ENCODE measurements around the gene CREB3L2.
A peak's percentile ranks its signal among the peaks of the same experiment; 100 is the strongest.

CREB3L2 gene

DNA sequence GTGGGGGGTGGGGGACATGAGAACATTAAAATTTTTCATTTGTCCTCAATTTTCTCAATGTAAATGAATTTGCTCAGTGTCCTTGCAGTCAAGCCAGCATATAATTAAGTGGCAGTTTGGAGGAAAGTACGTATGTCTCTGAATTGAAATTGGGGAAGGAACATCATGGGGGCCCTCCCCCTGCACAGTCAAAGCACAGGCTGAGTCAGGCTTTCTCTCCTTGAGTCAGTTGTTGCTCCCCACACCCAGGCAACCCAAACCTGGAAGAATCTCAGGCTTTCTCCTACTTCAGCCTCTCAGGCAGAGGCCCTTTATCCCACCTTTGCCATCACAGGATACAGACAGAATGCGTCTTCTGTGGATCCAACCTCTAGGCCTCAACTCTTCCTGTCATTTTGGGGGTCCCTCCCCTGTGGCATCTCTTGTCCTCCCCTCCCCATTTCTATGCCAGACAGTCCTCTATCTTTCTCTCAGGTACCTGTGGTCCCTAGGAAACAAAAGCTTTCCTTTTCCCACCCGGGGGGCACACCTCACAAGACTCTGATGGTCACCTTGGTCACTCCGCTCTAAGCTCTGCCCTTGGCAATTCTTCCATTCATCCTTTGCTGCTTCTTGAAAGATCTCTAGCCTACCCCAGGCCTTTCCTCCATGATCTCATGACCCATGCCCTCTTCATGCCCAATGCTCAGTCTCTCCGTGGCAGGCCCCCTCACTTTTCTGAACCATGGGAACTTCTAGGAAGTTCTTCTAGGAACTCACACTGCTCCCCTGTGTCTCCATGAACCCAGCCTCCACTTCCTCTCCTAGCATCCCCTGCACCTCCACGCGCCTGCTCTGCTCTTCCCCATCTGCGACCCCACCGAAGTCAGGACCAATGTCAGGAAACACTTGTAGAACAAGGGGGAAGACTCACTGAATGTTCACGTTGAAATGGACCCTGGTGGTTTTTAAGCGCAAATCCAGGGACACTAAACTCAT is 40.4 kb downstream of the CREB3L2 start:
- DNase-seq (ENCODE audit: low spot score) = peak; percentile 58
- TF ChIP-seq, protein P1, sequence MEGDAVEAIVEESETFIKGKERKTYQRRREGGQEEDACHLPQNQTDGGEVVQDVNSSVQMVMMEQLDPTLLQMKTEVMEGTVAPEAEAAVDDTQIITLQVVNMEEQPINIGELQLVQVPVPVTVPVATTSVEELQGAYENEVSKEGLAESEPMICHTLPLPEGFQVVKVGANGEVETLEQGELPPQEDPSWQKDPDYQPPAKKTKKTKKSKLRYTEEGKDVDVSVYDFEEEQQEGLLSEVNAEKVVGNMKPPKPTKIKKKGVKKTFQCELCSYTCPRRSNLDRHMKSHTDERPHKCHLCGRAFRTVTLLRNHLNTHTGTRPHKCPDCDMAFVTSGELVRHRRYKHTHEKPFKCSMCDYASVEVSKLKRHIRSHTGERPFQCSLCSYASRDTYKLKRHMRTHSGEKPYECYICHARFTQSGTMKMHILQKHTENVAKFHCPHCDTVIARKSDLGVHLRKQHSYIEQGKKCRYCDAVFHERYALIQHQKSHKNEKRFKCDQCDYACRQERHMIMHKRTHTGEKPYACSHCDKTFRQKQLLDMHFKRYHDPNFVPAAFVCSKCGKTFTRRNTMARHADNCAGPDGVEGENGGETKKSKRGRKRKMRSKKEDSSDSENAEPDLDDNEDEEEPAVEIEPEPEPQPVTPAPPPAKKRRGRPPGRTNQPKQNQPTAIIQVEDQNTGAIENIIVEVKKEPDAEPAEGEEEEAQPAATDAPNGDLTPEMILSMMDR (IDR thresholded peaks at IDR 0.05; ENCODE audit: extremely low read depth, missing control alignments) = no peak

DNA sequence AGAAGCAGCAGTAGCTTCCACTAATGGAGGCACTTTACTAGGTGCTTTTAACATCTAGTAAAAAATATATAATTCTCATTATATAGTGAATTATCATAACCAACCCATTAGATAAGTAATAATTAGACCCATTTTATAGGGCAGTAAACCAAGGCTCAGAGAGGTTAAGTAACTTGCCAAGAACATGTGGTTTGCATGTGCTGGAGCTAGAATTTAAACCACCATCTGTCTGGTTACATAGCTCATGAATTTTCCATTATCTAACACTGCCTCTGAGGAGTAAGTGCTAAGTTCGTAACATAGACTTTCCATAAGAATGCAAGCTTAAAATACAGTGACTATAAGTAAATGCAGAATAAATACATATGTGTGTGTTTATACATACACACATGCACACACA is 41.9 kb downstream of the CREB3L2 start:
- TF ChIP-seq, protein P1 (IDR thresholded peaks at IDR 0.05; ENCODE audit: extremely low read depth, missing control alignments) = no peak
- DNase-seq (ENCODE audit: low spot score) = no peak

DNA sequence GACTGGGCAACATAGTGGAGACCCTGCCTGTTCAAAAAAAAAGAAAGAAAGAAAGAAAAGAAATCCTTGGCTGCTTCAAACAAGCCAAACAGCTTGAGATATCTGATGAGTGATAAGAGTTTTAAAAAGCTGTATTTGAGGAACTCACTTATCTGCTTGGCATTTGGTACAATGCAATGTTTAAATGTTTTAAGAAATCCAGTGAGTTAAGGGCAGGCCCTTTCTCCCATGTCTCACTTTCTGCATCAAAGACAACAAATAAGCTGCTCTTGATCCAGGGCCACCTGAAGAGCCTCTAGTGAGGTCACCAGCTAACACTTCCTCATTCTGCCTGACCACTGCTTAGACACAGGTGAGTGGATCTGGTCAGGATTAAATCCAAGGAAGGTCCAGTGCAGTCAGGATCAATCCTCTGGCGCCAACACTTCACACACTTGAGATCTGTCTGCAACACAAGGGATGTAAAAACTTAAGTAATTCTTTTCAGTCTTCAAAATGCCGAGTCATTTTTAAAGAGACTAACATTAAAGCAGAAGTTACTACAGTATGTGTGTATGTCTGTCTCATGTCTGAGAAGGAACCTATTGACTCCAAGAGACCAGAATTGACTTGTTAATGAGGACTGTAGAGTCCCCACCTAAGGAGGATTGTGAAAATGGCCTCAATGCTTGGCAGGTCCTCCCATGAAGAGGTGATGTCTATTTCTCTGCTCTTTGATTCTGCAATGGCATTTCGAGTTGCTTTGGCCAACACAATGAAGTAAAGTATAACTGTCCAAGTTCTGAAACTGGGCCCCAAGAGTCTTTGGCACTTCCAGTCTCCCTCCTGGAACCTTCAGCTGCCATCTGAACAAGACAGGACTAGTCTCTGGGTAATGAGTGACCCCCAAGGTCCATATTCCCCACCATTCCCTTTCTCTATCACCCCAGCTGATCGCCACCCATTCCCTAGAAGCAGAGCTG is 43.1 kb downstream of the CREB3L2 start:
- TF ChIP-seq, protein P1 (IDR thresholded peaks at IDR 0.05; ENCODE audit: extremely low read depth, missing control alignments) = no peak
- DNase-seq (ENCODE audit: low spot score) = no peak

DNA sequence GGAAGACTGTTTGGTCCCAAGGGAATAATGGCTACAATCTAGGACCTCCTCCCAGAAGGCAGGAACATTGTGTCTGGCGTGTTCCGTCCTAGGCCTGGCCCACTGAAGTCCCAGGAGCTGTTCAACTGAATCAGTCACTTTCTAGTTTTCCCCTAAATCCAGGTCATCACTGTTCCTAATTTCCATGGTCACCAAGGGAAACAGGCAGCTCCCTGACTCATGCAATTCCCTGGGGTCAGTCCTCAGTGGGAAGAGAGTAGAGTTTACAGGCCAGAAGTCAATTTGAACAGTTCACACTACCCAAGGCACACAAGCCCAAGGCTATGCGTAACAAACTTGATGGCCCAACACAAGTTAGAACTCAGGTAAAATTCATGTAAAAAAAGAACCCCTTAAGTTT is 44.0 kb downstream of the CREB3L2 start:
- no peak for DNase-seq (ENCODE audit: low spot score)
- TF ChIP-seq, protein P1 (IDR thresholded peaks at IDR 0.05; ENCODE audit: extremely low read depth, missing control alignments) = no peak

DNA sequence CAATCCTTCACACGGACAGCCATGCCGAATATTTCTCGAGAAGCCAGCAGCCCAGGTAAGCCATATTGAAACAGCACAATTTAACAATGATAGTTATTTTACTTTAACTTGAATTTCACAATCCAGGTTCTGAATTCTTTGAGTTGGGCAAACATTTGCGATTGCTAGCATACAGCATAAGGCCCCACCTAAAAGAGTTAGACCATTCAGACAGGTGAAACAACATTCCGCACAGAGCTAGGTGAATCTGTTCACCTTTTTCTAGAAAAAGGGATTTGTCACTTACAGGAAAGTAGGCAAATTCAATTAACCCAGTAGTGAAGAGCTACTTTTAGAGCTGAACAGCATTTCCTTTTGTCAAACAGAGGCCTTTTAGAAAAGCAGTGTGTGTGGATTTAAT is 45.3 kb downstream of the CREB3L2 start:
- DNase-seq (ENCODE audit: low spot score) = no peak
- TF ChIP-seq, protein P1 (IDR thresholded peaks at IDR 0.05; ENCODE audit: extremely low read depth, missing control alignments) = no peak

DNA sequence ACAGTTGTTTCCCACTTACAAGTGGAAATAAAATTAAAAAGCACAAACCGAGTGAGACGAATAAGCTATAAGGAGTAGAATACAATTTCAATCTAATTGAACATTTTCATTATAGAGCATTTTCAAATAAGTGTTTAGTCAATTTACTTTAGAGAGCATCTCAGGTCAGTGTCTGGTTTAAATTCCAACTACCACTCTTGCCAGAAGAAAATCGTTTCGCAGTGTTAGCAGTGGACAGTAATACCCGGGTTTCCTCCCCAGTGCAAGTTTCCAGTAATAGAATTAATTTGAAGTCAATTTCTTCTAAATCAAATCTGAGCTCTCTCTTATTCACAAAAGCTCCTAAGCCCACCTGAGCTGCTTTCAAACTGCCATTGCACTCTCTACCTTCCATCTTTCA is 45.7 kb downstream of the CREB3L2 start:
- TF ChIP-seq, protein P1 (IDR thresholded peaks at IDR 0.05; ENCODE audit: extremely low read depth, missing control alignments) = no peak
- no peak for DNase-seq (ENCODE audit: low spot score)
